Suprapubic skin (tissue), 4 donors: Measurements from ENCODE around the gene MOB3C. TPM values are rescaled to one million over a fixed set of nuclear protein-coding genes. Genes with fewer than 3 reads are reported as not detected.

Experiments
- DNase-seq, 2 donors: peaks; one replicate each; pipeline ENCODE4 v3.0.0-alpha.2; 2019; ENCODE audit warnings: low spot score in 2 of 2
- H3K27ac ChIP-seq: fragments of 200-600 bp; sonication (generic); one replicate; pipeline ENCODE4 v1.5.1; 2019
- H3K27me3 ChIP-seq: fragments of 200-600 bp; sonication (generic); one replicate; pipeline ENCODE4 v1.5.1; 2019
- H3K36me3 ChIP-seq: fragments of 200-600 bp; sonication (generic); one replicate; pipeline ENCODE4 v1.5.1; 2019
- H3K4me1 ChIP-seq: fragments of 200-600 bp; sonication (generic); one replicate; pipeline ENCODE4 v1.5.1; 2019
- H3K4me3 ChIP-seq: fragments of 200-600 bp; sonication (generic); one replicate; pipeline ENCODE4 v1.5.1; 2019; ENCODE audit warnings: mild to moderate bottlenecking
- H3K9me3 ChIP-seq: fragments of 200-600 bp; sonication (generic); one replicate; pipeline ENCODE4 v1.5.1; 2019
- EP300 ChIP-seq: sonication (generic); formaldehyde crosslinking; IDR thresholded peaks from one replicate; pipeline ENCODE4 v1.6.1; 2017; ENCODE audit warnings: antibody characterized with exemption
- POLR2A ChIP-seq, 2 donors: fragments of 450-650 bp; IDR thresholded peaks; one replicate each; pipeline ENCODE4 v1.6.1; 2017; ENCODE audit warnings: antibody characterized with exemption in 2 of 2, mild to moderate bottlenecking in 2 of 2, moderate library complexity in 2 of 2
- POLR2AphosphoS5 ChIP-seq, 3 donors: sonication (generic); formaldehyde crosslinking; IDR thresholded peaks; one replicate each; pipeline ENCODE4 v1.6.1; 2017; ENCODE audit warnings: antibody characterized with exemption in 3 of 3
- WGBS: methylation state at CpG from one replicate; pipeline ENCODE4 v1.1.5; 2018; 5-methylcytosine and 5-hydroxymethylcytosine counted together
- total RNA-seq, 4 donors: library from RNA; depleted of rRNA; stranded (reverse); fragments of >200 nt; gene quantifications; one replicate each; pipeline ENCODE4 v1.1.0, GENCODE V29; 2016
- TF ChIP-seq, protein P1 (sequence below), 2 donors: fragments of 200-600 bp in 1 of 2; fragments of 450-650 bp in 1 of 2; sonication (generic) in 1 of 2; IDR thresholded peaks; one replicate each; pipeline ENCODE4 v1.5.1; 2016 to 2019; ENCODE audit warnings: antibody characterized with exemption in 2 of 2, mild to moderate bottlenecking in 1 of 2, moderate library complexity in 1 of 2

Gene MOB3C
- total RNA-seq, 4 donors from 2014 or later, result 8.0 to 14.1 (median 11.6) TPM

DNA sequence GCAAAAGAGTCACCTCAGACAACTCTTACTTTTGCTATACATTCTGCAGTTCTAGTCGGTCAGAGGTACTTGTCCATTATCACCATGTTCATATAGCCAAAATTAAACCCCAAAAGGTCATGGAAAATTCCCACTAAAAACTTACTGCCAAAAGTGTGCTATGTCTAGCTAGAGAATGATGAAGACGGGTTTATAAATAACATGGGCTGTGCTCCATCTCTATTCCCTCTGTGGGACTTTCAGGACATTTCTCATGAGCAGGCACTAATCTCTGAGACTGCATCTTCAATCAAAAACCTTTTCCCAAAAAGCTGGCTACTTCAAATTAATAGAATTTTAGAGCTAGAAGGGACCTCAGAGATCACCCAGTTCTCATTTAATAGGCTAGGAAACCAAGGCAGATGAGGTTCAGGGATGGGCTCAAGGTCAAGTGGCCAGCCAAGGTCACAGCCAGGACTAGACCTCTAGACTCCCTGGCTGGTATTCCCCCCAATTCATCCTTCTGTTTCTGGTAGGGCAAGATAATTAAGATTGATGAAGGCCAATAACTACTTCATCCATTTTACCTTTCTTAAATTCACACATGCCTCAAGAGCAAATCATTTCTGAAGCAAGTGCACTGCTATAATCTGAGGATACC lies 21.0 kb upstream of the MOB3C start:
- H3K27me3 ChIP-seq, result no peaks in the 10 kb centered on the region
- H3K9me3 ChIP-seq, result no peaks in the 10 kb centered on the region
- no peak overlapping the region for H3K27ac ChIP-seq
- 40% methylated on average over 2 of the region's 2 CpGs for WGBS
- DNase-seq, result no peak
- no peaks in the 10 kb centered on the region for H3K4me1 ChIP-seq
- no peak for TF ChIP-seq EP300
- TF ChIP-seq, protein P1, sequence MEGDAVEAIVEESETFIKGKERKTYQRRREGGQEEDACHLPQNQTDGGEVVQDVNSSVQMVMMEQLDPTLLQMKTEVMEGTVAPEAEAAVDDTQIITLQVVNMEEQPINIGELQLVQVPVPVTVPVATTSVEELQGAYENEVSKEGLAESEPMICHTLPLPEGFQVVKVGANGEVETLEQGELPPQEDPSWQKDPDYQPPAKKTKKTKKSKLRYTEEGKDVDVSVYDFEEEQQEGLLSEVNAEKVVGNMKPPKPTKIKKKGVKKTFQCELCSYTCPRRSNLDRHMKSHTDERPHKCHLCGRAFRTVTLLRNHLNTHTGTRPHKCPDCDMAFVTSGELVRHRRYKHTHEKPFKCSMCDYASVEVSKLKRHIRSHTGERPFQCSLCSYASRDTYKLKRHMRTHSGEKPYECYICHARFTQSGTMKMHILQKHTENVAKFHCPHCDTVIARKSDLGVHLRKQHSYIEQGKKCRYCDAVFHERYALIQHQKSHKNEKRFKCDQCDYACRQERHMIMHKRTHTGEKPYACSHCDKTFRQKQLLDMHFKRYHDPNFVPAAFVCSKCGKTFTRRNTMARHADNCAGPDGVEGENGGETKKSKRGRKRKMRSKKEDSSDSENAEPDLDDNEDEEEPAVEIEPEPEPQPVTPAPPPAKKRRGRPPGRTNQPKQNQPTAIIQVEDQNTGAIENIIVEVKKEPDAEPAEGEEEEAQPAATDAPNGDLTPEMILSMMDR (IDR thresholded peaks at IDR 0.05), result no peak
- TF ChIP-seq POLR2AphosphoS5 (IDR thresholded peaks at IDR 0.05), result no peak
- TF ChIP-seq POLR2A (IDR thresholded peaks at IDR 0.05), result no peak
- peaks cover 59% of the 10 kb centered on the region for H3K36me3 ChIP-seq
- H3K4me3 ChIP-seq, result no peak overlapping the region

DNA sequence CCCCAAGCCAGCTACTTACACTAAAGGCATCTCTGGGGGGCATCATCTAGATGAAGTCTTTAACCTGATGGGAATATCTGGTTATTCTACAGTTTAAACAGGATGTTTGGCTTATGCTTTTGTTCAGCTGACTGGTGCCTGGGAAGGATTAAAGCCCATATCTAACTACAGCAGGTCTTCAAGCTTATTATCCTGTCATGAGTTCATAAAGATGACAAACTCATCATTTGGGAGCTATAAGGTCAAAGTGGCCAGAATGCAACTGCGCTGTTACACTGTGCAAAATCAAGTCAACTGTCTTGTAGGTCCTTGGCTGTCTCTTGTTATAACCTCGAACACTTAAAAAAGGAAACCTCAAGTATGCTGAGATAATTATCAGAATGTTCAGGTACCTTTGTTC lies 18.6 kb upstream of the MOB3C start:
- WGBS, result 86% methylated on average over 2 of the region's 2 CpGs
- no peak for DNase-seq
- no peaks in the 10 kb centered on the region for H3K27me3 ChIP-seq
- H3K27ac ChIP-seq, result no peak overlapping the region
- no peak overlapping the region for H3K4me3 ChIP-seq
- TF ChIP-seq POLR2A (IDR thresholded peaks at IDR 0.05) (no peak), POLR2AphosphoS5 (IDR thresholded peaks at IDR 0.05) (no peak), EP300 (no peak)
- TF ChIP-seq, protein P1 (IDR thresholded peaks at IDR 0.05), result no peak
- no peaks in the 10 kb centered on the region for H3K4me1 ChIP-seq
- no peaks in the 10 kb centered on the region for H3K9me3 ChIP-seq
- H3K36me3 ChIP-seq, result peaks cover 68% of the 10 kb centered on the region

DNA sequence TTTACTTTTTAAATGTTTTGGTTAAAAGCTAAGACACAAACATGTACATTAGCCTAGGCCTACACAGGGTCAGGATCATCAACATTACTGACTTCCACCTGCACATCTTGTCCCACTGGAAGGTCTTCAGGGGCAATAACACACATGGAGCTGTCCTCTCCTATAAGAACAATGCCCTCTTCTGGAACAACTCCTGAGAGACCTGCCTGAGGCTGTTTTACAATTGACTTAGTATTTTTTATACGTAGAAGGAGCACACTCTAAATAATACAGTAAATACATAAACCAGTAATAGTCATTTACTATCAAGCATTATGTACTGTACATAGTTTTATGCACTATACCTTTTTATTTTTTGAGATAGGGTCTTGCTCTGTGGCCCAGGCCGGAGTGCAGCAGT lies 14.1 kb upstream of the MOB3C start:
- WGBS, result 77% methylated on average over 2 of the region's 2 CpGs

DNA sequence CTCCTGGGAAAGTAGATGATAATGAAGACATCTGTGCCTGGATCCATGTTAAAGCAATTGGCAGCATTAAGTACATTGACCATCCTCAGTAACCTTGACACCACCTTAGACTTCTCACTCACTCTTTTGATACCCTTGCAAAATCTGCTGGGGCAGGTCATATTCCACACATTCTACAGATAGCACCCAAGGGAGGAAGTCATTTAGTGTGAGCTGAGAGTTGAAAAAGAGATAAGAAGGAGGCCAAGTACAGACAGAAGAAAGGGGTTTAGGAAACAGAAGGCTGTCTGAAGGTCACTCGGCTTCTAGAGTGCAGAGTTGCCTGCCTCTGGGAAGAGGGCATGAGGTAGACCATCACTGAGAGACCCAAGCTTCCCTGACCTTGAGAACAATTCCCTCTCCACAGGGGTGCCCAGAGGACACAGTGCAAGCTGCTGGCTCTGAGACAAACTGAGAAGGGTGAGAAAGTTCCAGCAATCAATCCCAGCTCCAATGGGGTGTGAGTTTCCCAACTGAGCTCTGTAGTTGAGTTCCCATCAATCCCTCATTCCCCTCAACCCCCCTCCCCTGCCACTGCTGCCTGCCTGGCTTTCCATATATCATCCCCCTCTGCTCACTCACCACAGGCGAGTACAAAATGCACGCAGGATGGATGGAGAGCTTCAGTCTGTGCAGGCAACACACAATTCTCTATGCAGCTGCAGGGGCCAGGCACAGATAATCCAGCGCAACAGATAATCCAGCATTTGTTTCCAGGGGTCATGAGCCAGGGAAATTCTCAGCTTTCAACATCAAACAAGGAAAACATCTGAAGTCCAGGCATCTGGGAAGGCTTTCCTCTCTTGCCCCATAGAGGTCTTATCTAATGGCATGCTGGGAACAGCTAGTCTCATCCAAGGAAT lies 7.4 kb upstream of the MOB3C start:
- WGBS, result 84% methylated on average over 4 of the region's 4 CpGs
- peaks cover 17% of the 10 kb centered on the region for H3K4me1 ChIP-seq
- no peak overlapping the region for H3K27ac ChIP-seq
- no peaks in the 10 kb centered on the region for H3K9me3 ChIP-seq
- H3K27me3 ChIP-seq, result no peaks in the 10 kb centered on the region
- no peak overlapping the region for H3K4me3 ChIP-seq
- no peak for DNase-seq
- TF ChIP-seq POLR2A (IDR thresholded peaks at IDR 0.05) (no peak), POLR2AphosphoS5 (IDR thresholded peaks at IDR 0.05) (no peak), EP300 (no peak)
- TF ChIP-seq, protein P1 (IDR thresholded peaks at IDR 0.05), result no peak
- H3K36me3 ChIP-seq, result no peaks in the 10 kb centered on the region

More for the DNA sequence above, 14.1 kb upstream of the MOB3C start:
- no peak for DNase-seq
- Histone ChIP-seq H3K4me3 (no peak overlapping the region), H3K27me3 (no peaks in the 10 kb centered on the region), H3K9me3 (no peaks in the 10 kb centered on the region), H3K4me1 (no peaks in the 10 kb centered on the region), H3K36me3 (peaks cover 52% of the 10 kb centered on the region), H3K27ac (no peak overlapping the region)
- TF ChIP-seq, protein P1 (IDR thresholded peaks at IDR 0.05), result no peak
- TF ChIP-seq POLR2AphosphoS5 (IDR thresholded peaks at IDR 0.05) (no peak), POLR2A (IDR thresholded peaks at IDR 0.05) (no peak), EP300 (no peak)

DNA sequence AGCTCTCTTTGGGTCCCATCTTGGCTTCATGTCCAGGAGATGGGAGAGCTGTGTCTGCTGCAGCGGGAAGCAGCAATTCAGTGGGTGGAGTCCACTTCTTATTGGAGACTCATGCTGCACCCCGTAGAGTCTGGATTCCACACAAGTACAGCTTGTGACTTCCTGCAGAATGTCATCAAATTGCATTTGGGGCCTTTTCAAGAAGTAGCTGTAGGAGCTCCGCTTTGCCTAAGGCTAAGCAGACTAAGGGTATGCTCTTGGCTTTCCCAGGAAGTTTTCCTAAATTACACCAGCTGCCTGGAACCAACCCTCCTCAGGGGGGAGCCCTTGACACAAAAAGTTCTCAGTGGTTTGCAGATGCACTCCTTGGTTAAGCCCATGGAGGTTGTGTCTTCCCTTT lies 5.7 kb upstream of the MOB3C start:
- TF ChIP-seq, protein P1 (IDR thresholded peaks at IDR 0.05), result peak in 1 of 2 donors; percentile 36
- no peak for TF ChIP-seq POLR2AphosphoS5 (IDR thresholded peaks at IDR 0.05)
- TF ChIP-seq EP300, result no peak
- TF ChIP-seq POLR2A (IDR thresholded peaks at IDR 0.05), result no peak
- no peaks in the 10 kb centered on the region for H3K9me3 ChIP-seq
- peaks cover 17% of the 10 kb centered on the region for H3K4me1 ChIP-seq
- no peak for DNase-seq
- H3K27me3 ChIP-seq, result no peaks in the 10 kb centered on the region
- WGBS, result 19% methylated on average over 3 of the region's 3 CpGs
- no peak overlapping the region for H3K4me3 ChIP-seq
- H3K36me3 ChIP-seq, result no peaks in the 10 kb centered on the region
- no peak overlapping the region for H3K27ac ChIP-seq
